SK-N-SH (cell line): ENCODE data around the gene DOCK8. TPM values are rescaled to one million over a fixed set of nuclear protein-coding genes. Genes with fewer than 3 reads are reported as not detected.

ENCODE experiments used
- CTCF ChIA-PET: fragments of 300-600, 350-600 bp; formaldehyde crosslinking; extraction: SDS; loops from one replicate; lab custom pipeline; 2021; lab: Yijun Ruan, JAX
- POLR2A ChIA-PET: fragments of 350-600 bp; sonication (Branson Sonifier 250); formaldehyde crosslinking; extraction: SDS; loops from one replicate; lab custom pipeline; 2020; ENCODE audit warnings: antibody characterized with exemption, inconsistent platforms; lab: Yijun Ruan, JAX
- DNase-seq: peaks from one replicate; pipeline ENCODE4 v3.0.0; 2012
- H2AFZ ChIP-seq: fragments of 200-600 bp; sonication (generic); 2 replicates; pipeline ENCODE4 v1.8.1; 2016; ENCODE audit warnings: antibody characterized with exemption, mild to moderate bottlenecking, low read depth
- H3F3A ChIP-seq: fragments of 200-600 bp; sonication (generic); replicated peaks from 2 replicates; pipeline ENCODE3; 2016; ENCODE audit warnings: antibody characterized with exemption, mild to moderate bottlenecking; ENCODE audit not compliant: insufficient read depth
- H3K27ac ChIP-seq, 2 experiments: fragments of 200-500 bp in 1 of 2; fragments of 200-600 bp in 1 of 2; sonication (Bioruptor generic) in 1 of 2; sonication (generic), shearing (Covaris generic) in 1 of 2; 2 replicates each; pipeline versions ENCODE4 v1.5.1 to v1.6.1; 2014 to 2016; ENCODE audit warnings: low read depth in 2 of 2, inconsistent platforms in 1 of 2, low read length in 1 of 2, mild to moderate bottlenecking in 1 of 2, mixed read lengths in 1 of 2
- H3K27me3 ChIP-seq: fragments of 200-600 bp; sonication (generic), shearing (Covaris generic); 2 replicates; pipeline ENCODE4 v1.6.1; 2016; ENCODE audit warnings: mixed run types; ENCODE audit not compliant: insufficient read depth
- H3K36me3 ChIP-seq, 2 experiments: fragments of 200-500 bp in 1 of 2; fragments of 200-600 bp in 1 of 2; sonication (Bioruptor generic) in 1 of 2; sonication (generic) in 1 of 2; replicated peaks in 1 of 2; 2 replicates each; pipeline versions ENCODE3 to v1.5.1; 2014 to 2016; ENCODE audit warnings: low read length in 1 of 2, mild to moderate bottlenecking in 1 of 2; ENCODE audit not compliant: insufficient read depth in 2 of 2, control insufficient read depth in 1 of 2
- H3K4me1 ChIP-seq, 2 experiments: fragments of 200-500 bp in 1 of 2; fragments of 200-600 bp in 1 of 2; sonication (Bioruptor generic) in 1 of 2; sonication (generic), shearing (Covaris generic) in 1 of 2; 2 replicates each; pipeline versions ENCODE4 v1.5.1 to v1.6.1; 2014 to 2016; ENCODE audit warnings: low read depth in 1 of 2, low read length in 1 of 2, mixed run types in 1 of 2; ENCODE audit not compliant: insufficient read depth in 2 of 2, control insufficient read depth in 1 of 2
- H3K4me2 ChIP-seq: fragments of 200-600 bp; sonication (generic), shearing (Covaris generic); 2 replicates; pipeline ENCODE4 v1.6.1; 2017; ENCODE audit warnings: mixed run types
- H3K4me3 ChIP-seq, 2 experiments: fragments of 200-500 bp in 1 of 2; fragments of 200-600 bp in 1 of 2; sonication (Bioruptor generic) in 1 of 2; sonication (generic), shearing (Covaris generic) in 1 of 2; 2 replicates each; pipeline versions ENCODE4 v1.5.1 to v1.8.1; 2014 to 2016; ENCODE audit warnings: low read depth in 2 of 2, inconsistent platforms in 1 of 2, low read length in 1 of 2, mild to moderate bottlenecking in 1 of 2, mixed read lengths in 1 of 2, moderate library complexity in 1 of 2
- H3K79me2 ChIP-seq: fragments of 200-600 bp; sonication (generic); 2 replicates; pipeline ENCODE4 v1.8.1; 2017; ENCODE audit warnings: mild to moderate bottlenecking; ENCODE audit not compliant: insufficient read depth
- H3K9ac ChIP-seq: fragments of 200-600 bp; sonication (generic); 2 replicates; pipeline ENCODE4 v1.6.1; 2017; ENCODE audit warnings: mixed run types
- H3K9me2 ChIP-seq: fragments of 200-600 bp; sonication (generic); 2 replicates; pipeline ENCODE4 v1.6.1; 2017; ENCODE audit warnings: mixed run types
- H3K9me3 ChIP-seq: fragments of 200-600 bp; sonication (generic); 2 replicates; pipeline ENCODE4 v1.6.1; 2017; ENCODE audit warnings: mixed run types, mild to moderate bottlenecking, moderate library complexity
- H4K20me1 ChIP-seq: fragments of 200-600 bp; sonication (generic); 2 replicates; pipeline ENCODE4 v1.6.1; 2017; ENCODE audit warnings: mild to moderate bottlenecking, mixed run types; ENCODE audit not compliant: insufficient read depth
- ELF1 ChIP-seq: IDR thresholded peaks from 2 replicates; pipeline ENCODE4 v1.4.0; 2012
- EZH2phosphoT487 ChIP-seq: fragments of 200-600 bp; sonication (generic); IDR thresholded peaks from 2 replicates; pipeline ENCODE4 v1.6.1; 2017; ENCODE audit warnings: low read depth, mixed run types, mild to moderate bottlenecking, antibody characterized with exemption, moderate library complexity, borderline replicate concordance
- FOXJ3 ChIP-seq: sonication (generic); formaldehyde crosslinking; IDR thresholded peaks from 2 replicates; pipeline ENCODE4 v1.5.1; 2020; ENCODE audit warnings: mild to moderate bottlenecking, missing genetic modification reagents
- FOXM1 ChIP-seq: IDR thresholded peaks from 2 replicates; pipeline ENCODE4 v1.4.0; 2012; ENCODE audit warnings: low read depth, mild to moderate bottlenecking
- GABPA ChIP-seq: IDR thresholded peaks from 2 replicates; pipeline ENCODE4 v1.4.0; 2012; ENCODE audit warnings: low read depth, mild to moderate bottlenecking
- IRF3 ChIP-seq: fragments of 150-350 bp; IDR thresholded peaks from 2 replicates; pipeline ENCODE4 v1.6.1; 2016; ENCODE audit warnings: mild to moderate bottlenecking, low read depth, low read length
- MAX ChIP-seq: IDR thresholded peaks from 2 replicates; pipeline ENCODE4 v1.4.0; 2012; ENCODE audit warnings: low read depth
- NFIC ChIP-seq: IDR thresholded peaks from 2 replicates; pipeline ENCODE4 v1.4.0; 2012; ENCODE audit warnings: borderline replicate concordance
- POLR2AphosphoS5 ChIP-seq: IDR thresholded peaks from 2 replicates; pipeline ENCODE4 v1.6.1; 2012; ENCODE audit warnings: low read depth, low read length
- RAD21 ChIP-seq: IDR thresholded peaks from 2 replicates; pipeline ENCODE4 v1.6.1; 2012; ENCODE audit warnings: mild to moderate bottlenecking, low read length
- RCOR1 ChIP-seq: fragments of 150-350 bp; IDR thresholded peaks from 2 replicates; pipeline ENCODE4 v1.6.1; 2017; ENCODE audit warnings: antibody characterized with exemption, low read length
- SIN3A ChIP-seq: IDR thresholded peaks from 2 replicates; pipeline ENCODE4 v1.6.1; 2012; ENCODE audit warnings: low read depth, mild to moderate bottlenecking, low read length, moderate library complexity, borderline replicate concordance
- TAF1 ChIP-seq: IDR thresholded peaks from 2 replicates; pipeline ENCODE4 v1.6.1; 2012; ENCODE audit warnings: low read depth, mild to moderate bottlenecking, low read length, moderate library complexity, borderline replicate concordance
- TCF12 ChIP-seq: IDR thresholded peaks from 2 replicates; pipeline ENCODE4 v1.4.0; 2012
- USF1 ChIP-seq: IDR thresholded peaks from 2 replicates; pipeline ENCODE4 v1.4.0; 2012; ENCODE audit warnings: low read depth, borderline replicate concordance
- USF2 ChIP-seq: fragments of 150-350 bp; IDR thresholded peaks from 2 replicates; pipeline ENCODE4 v1.6.1; 2017; ENCODE audit warnings: antibody characterized with exemption, low read length, low read depth, borderline replicate concordance
- WGBS: methylation state at CpG from one replicate; pipeline ENCODE4 v1.1.6; 2017; ENCODE audit warnings: low lambda C conversion rate; 5-methylcytosine and 5-hydroxymethylcytosine counted together
- polyA plus RNA-seq, 3 experiments: library from polyadenylated mRNA; depleted of rRNA; stranded (reverse); fragments of >200 nt; gene quantifications; 2 replicates each; pipeline ENCODE4 v1.2.3, GENCODE V29; 2012
- TF ChIP-seq, protein P1 (sequence below): IDR thresholded peaks from 2 replicates; pipeline ENCODE4 v1.4.0; 2012; ENCODE audit warnings: low read depth, borderline replicate concordance
- TF ChIP-seq, protein P2 (sequence below): IDR thresholded peaks from 2 replicates; pipeline ENCODE4 v1.6.1; 2012; ENCODE audit warnings: mild to moderate bottlenecking, low read depth, low read length, moderate library complexity

The DOCK8 gene
- polyA plus RNA-seq, 1 of the 3 experiments (the other 2 are of a cell fraction), result not detected

DNA sequence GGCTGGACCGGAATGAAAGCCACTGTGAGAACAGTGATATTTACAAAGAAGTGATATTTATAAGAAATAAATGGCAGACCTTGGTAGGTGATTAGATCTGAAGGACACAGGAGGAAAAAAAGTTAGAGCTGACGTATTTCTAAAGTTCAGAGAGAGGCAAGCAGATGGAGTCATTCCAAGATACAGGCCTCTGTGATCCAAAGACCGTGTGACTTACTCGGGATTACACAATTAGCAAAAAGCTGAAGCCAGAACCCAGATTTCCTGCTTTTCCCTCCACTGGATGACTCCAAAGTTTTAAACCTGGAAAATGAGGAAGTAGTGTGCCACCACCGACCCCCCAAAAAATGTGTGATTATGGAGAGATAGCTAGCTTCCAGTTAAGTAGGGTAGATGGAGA is 3.1 kb upstream of the DOCK8 start:
- peaks cover 44% of the 10 kb centered on the region for H3K27me3 ChIP-seq
- ChIA-PET CTCF (no interaction called here), POLR2A (no interaction called here)
- no peaks in the 10 kb centered on the region for H3K4me1 ChIP-seq
- 9% methylated on average over 5 of the region's 5 CpGs for WGBS
- H2AFZ ChIP-seq, result no peak overlapping the region
- H3K4me3 ChIP-seq, result no peak overlapping the region
- no peak for DNase-seq
- H3K9me3 ChIP-seq, result no peaks in the 10 kb centered on the region
- H3K36me3 ChIP-seq, result no peaks in the 10 kb centered on the region
- H3K9ac ChIP-seq, result no peak overlapping the region
- TF ChIP-seq POLR2AphosphoS5 (no peak), USF1 (no peak), USF2 (no peak)
- H3K4me2 ChIP-seq, result no peak overlapping the region
- no peaks in the 10 kb centered on the region for H4K20me1 ChIP-seq
- H3K79me2 ChIP-seq, result no peaks in the 10 kb centered on the region
- H3F3A ChIP-seq, result no peaks in the 10 kb centered on the region
- H3K27ac ChIP-seq, result no peak overlapping the region
- H3K9me2 ChIP-seq, result no peaks in the 10 kb centered on the region

- no peak overlapping the region for H3K27ac ChIP-seq
- H4K20me1 ChIP-seq, result no peaks in the 10 kb centered on the region
- no peak overlapping the region for H2AFZ ChIP-seq
- H3K4me2 ChIP-seq, result no peak overlapping the region
- no peak overlapping the region for H3K9ac ChIP-seq
- H3K79me2 ChIP-seq, result no peaks in the 10 kb centered on the region
- WGBS, result 20% methylated on average over 3 of the region's 3 CpGs
- H3K4me3 ChIP-seq, result no peak overlapping the region
- no peaks in the 10 kb centered on the region for H3K36me3 ChIP-seq
- POLR2A ChIA-PET, result no interaction called here
- H3K9me3 ChIP-seq, result no peaks in the 10 kb centered on the region
- H3K27me3 ChIP-seq, result peaks cover 44% of the 10 kb centered on the region
- CTCF ChIA-PET, result no interaction called here
- H3K9me2 ChIP-seq, result no peaks in the 10 kb centered on the region
- no peak for DNase-seq
- H3F3A ChIP-seq, result no peaks in the 10 kb centered on the region
- TF ChIP-seq TAF1 (no peak), ELF1 (no peak), NFIC (no peak), GABPA (no peak), FOXM1 (no peak), IRF3 (no peak), MAX (no peak), USF1 (no peak), EZH2phosphoT487 (no peak), RAD21 (no peak), POLR2AphosphoS5 (no peak), SIN3A (no peak), TCF12 (no peak), RCOR1 (no peak), FOXJ3 (CRISPR knock-in tag) (no peak)
- TF ChIP-seq, protein P1, sequence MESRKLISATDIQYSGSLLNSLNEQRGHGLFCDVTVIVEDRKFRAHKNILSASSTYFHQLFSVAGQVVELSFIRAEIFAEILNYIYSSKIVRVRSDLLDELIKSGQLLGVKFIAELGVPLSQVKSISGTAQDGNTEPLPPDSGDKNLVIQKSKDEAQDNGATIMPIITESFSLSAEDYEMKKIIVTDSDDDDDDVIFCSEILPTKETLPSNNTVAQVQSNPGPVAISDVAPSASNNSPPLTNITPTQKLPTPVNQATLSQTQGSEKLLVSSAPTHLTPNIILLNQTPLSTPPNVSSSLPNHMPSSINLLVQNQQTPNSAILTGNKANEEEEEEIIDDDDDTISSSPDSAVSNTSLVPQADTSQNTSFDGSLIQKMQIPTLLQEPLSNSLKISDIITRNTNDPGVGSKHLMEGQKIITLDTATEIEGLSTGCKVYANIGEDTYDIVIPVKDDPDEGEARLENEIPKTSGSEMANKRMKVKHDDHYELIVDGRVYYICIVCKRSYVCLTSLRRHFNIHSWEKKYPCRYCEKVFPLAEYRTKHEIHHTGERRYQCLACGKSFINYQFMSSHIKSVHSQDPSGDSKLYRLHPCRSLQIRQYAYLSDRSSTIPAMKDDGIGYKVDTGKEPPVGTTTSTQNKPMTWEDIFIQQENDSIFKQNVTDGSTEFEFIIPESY, result no peak
- TF ChIP-seq, protein P2, sequence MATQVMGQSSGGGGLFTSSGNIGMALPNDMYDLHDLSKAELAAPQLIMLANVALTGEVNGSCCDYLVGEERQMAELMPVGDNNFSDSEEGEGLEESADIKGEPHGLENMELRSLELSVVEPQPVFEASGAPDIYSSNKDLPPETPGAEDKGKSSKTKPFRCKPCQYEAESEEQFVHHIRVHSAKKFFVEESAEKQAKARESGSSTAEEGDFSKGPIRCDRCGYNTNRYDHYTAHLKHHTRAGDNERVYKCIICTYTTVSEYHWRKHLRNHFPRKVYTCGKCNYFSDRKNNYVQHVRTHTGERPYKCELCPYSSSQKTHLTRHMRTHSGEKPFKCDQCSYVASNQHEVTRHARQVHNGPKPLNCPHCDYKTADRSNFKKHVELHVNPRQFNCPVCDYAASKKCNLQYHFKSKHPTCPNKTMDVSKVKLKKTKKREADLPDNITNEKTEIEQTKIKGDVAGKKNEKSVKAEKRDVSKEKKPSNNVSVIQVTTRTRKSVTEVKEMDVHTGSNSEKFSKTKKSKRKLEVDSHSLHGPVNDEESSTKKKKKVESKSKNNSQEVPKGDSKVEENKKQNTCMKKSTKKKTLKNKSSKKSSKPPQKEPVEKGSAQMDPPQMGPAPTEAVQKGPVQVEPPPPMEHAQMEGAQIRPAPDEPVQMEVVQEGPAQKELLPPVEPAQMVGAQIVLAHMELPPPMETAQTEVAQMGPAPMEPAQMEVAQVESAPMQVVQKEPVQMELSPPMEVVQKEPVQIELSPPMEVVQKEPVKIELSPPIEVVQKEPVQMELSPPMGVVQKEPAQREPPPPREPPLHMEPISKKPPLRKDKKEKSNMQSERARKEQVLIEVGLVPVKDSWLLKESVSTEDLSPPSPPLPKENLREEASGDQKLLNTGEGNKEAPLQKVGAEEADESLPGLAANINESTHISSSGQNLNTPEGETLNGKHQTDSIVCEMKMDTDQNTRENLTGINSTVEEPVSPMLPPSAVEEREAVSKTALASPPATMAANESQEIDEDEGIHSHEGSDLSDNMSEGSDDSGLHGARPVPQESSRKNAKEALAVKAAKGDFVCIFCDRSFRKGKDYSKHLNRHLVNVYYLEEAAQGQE, result no peak
- H3K4me1 ChIP-seq, result no peaks in the 10 kb centered on the region
These were observed 2.4 kb upstream of the DOCK8 start for GRCh38 chr9:212297-212696.
